Activated CD8-positive, alpha-beta T cell treated with anti-CD3 and anti-CD28 coated beads, Interleukin-2, amount 10 ng/mL, durations not matched to agents 7 days and 5 days (primary cell): ENCODE data around the gene FARP1. TPM values are rescaled to one million over a fixed set of nuclear protein-coding genes. Genes with fewer than 3 reads are reported as not detected.
"Not testable (repeated sequence)": the region's sequence is repeated elsewhere in the genome, so short reads cannot be mapped to it uniquely, and the experiment has no call there.

Experiments
- ATAC-seq: fragments of 150-1000 bp; cut with Tn5 transposase; one replicate; pipeline ENCODE4 v1.10.0; 2021; ENCODE audit warnings: moderate library complexity
- CTCF ChIA-PET: fragments of 350-600 bp; sonication (Branson Sonifier 250); formaldehyde crosslinking; loops from one replicate; lab custom pipeline; 2021; ENCODE audit warnings: antibody characterized with exemption; lab: Charles Lee
- POLR2A ChIA-PET: fragments of 350-600 bp; sonication (Branson Sonifier 250); formaldehyde crosslinking; loops from one replicate; lab custom pipeline; 2021; ENCODE audit warnings: antibody characterized with exemption; lab: Charles Lee
- DNase-seq: peaks from one replicate; pipeline ENCODE4 v3.0.0-alpha.2; 2020
- H3K27ac Mint-ChIP-seq: one replicate; pipeline ENCODE4 v1.8.0; 2021; ENCODE audit warnings: mild to moderate bottlenecking, mixed read lengths
- H3K27me3 Mint-ChIP-seq: one replicate; pipeline ENCODE4 v1.8.0; 2021; ENCODE audit warnings: low read depth, mixed read lengths
- H3K36me3 Mint-ChIP-seq: one replicate; pipeline ENCODE4 v1.8.0; 2021; ENCODE audit warnings: low read depth, mixed read lengths
- H3K4me1 Mint-ChIP-seq: one replicate; pipeline ENCODE4 v1.8.0; 2021; ENCODE audit warnings: low read depth, mixed read lengths
- H3K4me3 Mint-ChIP-seq: one replicate; pipeline ENCODE4 v1.8.0; 2021; ENCODE audit warnings: mild to moderate bottlenecking, mixed read lengths
- H3K9me3 Mint-ChIP-seq: one replicate; pipeline ENCODE4 v1.8.0; 2022; ENCODE audit warnings: mixed read lengths; ENCODE audit not compliant: insufficient read depth
- total RNA-seq, 2 experiments: library from RNA; stranded (reverse); gene quantifications; one replicate each; pipeline ENCODE4 v1.2.3, GENCODE V29; 2021

Gene FARP1
- total RNA-seq, 2 experiments from 2014 or later = 1.1 to 1.2 TPM

GRCh38 chr13:98405690-98406344, 262.9 kb downstream of the FARP1 start:
- no peak for ATAC-seq
- Mint-ChIP-seq H3K27ac (no peak overlapping the region), H3K4me1 (no peaks in the 10 kb centered on the region), H3K36me3 (no peaks in the 10 kb centered on the region), H3K27me3 (peaks cover 9% of the 10 kb centered on the region), H3K4me3 (no peak overlapping the region), H3K9me3 (no peaks in the 10 kb centered on the region)
- DNase-seq = no peak
- CTCF ChIA-PET = no interaction called here
- POLR2A ChIA-PET = no interaction called here

- peaks cover 9% of the 10 kb centered on the region for H3K27me3 Mint-ChIP-seq
- no peak overlapping the region for H3K4me3 Mint-ChIP-seq
- ChIA-PET CTCF (no interaction called here), POLR2A (no interaction called here)
- no peaks in the 10 kb centered on the region for H3K9me3 Mint-ChIP-seq
- no peaks in the 10 kb centered on the region for H3K4me1 Mint-ChIP-seq
- no peak for DNase-seq
- H3K36me3 Mint-ChIP-seq = no peaks in the 10 kb centered on the region
- ATAC-seq = no peak
- no peak overlapping the region for H3K27ac Mint-ChIP-seq
Measured at GRCh38 chr13:98406427-98406826, 263.5 kb downstream of the FARP1 start.

GRCh38 chr13:98406971-98407370, 264.1 kb downstream of the FARP1 start:
- DNase-seq = no peak
- Mint-ChIP-seq H3K4me3 (no peak overlapping the region), H3K4me1 (peaks cover 3% of the 10 kb centered on the region), H3K9me3 (no peaks in the 10 kb centered on the region), H3K36me3 (no peaks in the 10 kb centered on the region), H3K27me3 (peaks cover 11% of the 10 kb centered on the region), H3K27ac (no peak overlapping the region)
- ChIA-PET POLR2A (no interaction called here), CTCF (no interaction called here)
- ATAC-seq = no peak

GRCh38 chr13:98407575-98407974, 264.7 kb downstream of the FARP1 start:
- H3K4me3 Mint-ChIP-seq = no peak overlapping the region
- POLR2A ChIA-PET = no interaction called here
- H3K36me3 Mint-ChIP-seq = no peaks in the 10 kb centered on the region
- CTCF ChIA-PET = no interaction called here
- H3K4me1 Mint-ChIP-seq = peaks cover 9% of the 10 kb centered on the region
- H3K27ac Mint-ChIP-seq = no peak overlapping the region
- no peak for DNase-seq
- H3K9me3 Mint-ChIP-seq = no peaks in the 10 kb centered on the region
- H3K27me3 Mint-ChIP-seq = peaks cover 14% of the 10 kb centered on the region
- ATAC-seq = no peak

- Mint-ChIP-seq H3K9me3 (no peaks in the 10 kb centered on the region), H3K36me3 (no peaks in the 10 kb centered on the region), H3K4me1 (peaks cover 10% of the 10 kb centered on the region), H3K27me3 (peaks cover 16% of the 10 kb centered on the region), H3K27ac (no peak overlapping the region), H3K4me3 (no peak overlapping the region)
- DNase-seq (no peak), ATAC-seq (no peak)
- ChIA-PET CTCF (no interaction called here), POLR2A (no interaction called here)
Measured at GRCh38 chr13:98409281-98409680, 266.4 kb downstream of the FARP1 start.

- H3K36me3 Mint-ChIP-seq = no peaks in the 10 kb centered on the region
- POLR2A ChIA-PET = no interaction called here
- CTCF ChIA-PET = interaction anchor here (1.2 kb wide), 1 partner anchor 35 kb away, joined by 5 read pairs; no protein-coding TSS in a partner anchor
- no peak overlapping the region for H3K27ac Mint-ChIP-seq
- H3K4me1 Mint-ChIP-seq = peaks cover 10% of the 10 kb centered on the region
- no peak overlapping the region for H3K4me3 Mint-ChIP-seq
- DNase-seq (no peak), ATAC-seq (no peak)
- H3K9me3 Mint-ChIP-seq = no peaks in the 10 kb centered on the region
- peaks cover 12% of the 10 kb centered on the region for H3K27me3 Mint-ChIP-seq
Measured at GRCh38 chr13:98410612-98411011, 267.7 kb downstream of the FARP1 start.

GRCh38 chr13:98411013-98411412, 268.1 kb downstream of the FARP1 start:
- peak overlapping the region; percentile 12 for H3K4me3 Mint-ChIP-seq
- H3K4me1 Mint-ChIP-seq = peaks cover 10% of the 10 kb centered on the region
- CTCF ChIA-PET = no interaction called here

GRCh38 chr13:98411617-98412265, 268.8 kb downstream of the FARP1 start:
- no peaks in the 10 kb centered on the region for H3K36me3 Mint-ChIP-seq
- peaks cover 11% of the 10 kb centered on the region for H3K27me3 Mint-ChIP-seq
- peaks cover 10% of the 10 kb centered on the region for H3K4me1 Mint-ChIP-seq
- POLR2A ChIA-PET = no interaction called here
- H3K27ac Mint-ChIP-seq = peak overlapping the region; percentile 9
- ATAC-seq = no peak
- CTCF ChIA-PET = no interaction called here
- H3K4me3 Mint-ChIP-seq = peak overlapping the region; percentile 24
- no peak for DNase-seq
- H3K9me3 Mint-ChIP-seq = no peaks in the 10 kb centered on the region

More at GRCh38 chr13:98411013-98411412, 268.1 kb downstream of the FARP1 start:
- ATAC-seq (no peak), DNase-seq (no peak)
- Mint-ChIP-seq H3K9me3 (no peaks in the 10 kb centered on the region), H3K27ac (no peak overlapping the region), H3K36me3 (no peaks in the 10 kb centered on the region), H3K27me3 (peaks cover 12% of the 10 kb centered on the region)
- POLR2A ChIA-PET = no interaction called here

- ATAC-seq, H3K4me1 Mint-ChIP-seq, H3K9me3 Mint-ChIP-seq, POLR2A ChIA-PET, H3K36me3 Mint-ChIP-seq, CTCF ChIA-PET, DNase-seq, H3K27ac Mint-ChIP-seq, H3K4me3 Mint-ChIP-seq: not testable (repeated sequence)
- H3K27me3 Mint-ChIP-seq = peaks cover 12% of the 10 kb centered on the region
Measured at GRCh38 chr13:98413278-98413677, 270.4 kb downstream of the FARP1 start.

- peaks cover 10% of the 10 kb centered on the region for H3K4me1 Mint-ChIP-seq
- ATAC-seq (no peak), DNase-seq (no peak)
- peaks cover 12% of the 10 kb centered on the region for H3K27me3 Mint-ChIP-seq
- POLR2A ChIA-PET = no interaction called here
- no peak overlapping the region for H3K4me3 Mint-ChIP-seq
- no peak overlapping the region for H3K27ac Mint-ChIP-seq
- CTCF ChIA-PET = interaction anchor here (1.8 kb wide), 1 partner anchor 240 kb away, joined by 4 read pairs; no protein-coding TSS in a partner anchor
- H3K9me3 Mint-ChIP-seq = no peaks in the 10 kb centered on the region
- no peaks in the 10 kb centered on the region for H3K36me3 Mint-ChIP-seq
Measured at GRCh38 chr13:98413796-98414195, 270.9 kb downstream of the FARP1 start.

- POLR2A ChIA-PET = no interaction called here
- DNase-seq (no peak), ATAC-seq (no peak)
- H3K36me3 Mint-ChIP-seq = no peaks in the 10 kb centered on the region
- no peak overlapping the region for H3K27ac Mint-ChIP-seq
- H3K4me1 Mint-ChIP-seq = peaks cover 10% of the 10 kb centered on the region
- CTCF ChIA-PET = interaction anchor here (1.8 kb wide), 1 partner anchor 238 kb away, joined by 4 read pairs; no protein-coding TSS in a partner anchor
- no peak overlapping the region for H3K4me3 Mint-ChIP-seq
- peaks cover 12% of the 10 kb centered on the region for H3K27me3 Mint-ChIP-seq
- H3K9me3 Mint-ChIP-seq = no peaks in the 10 kb centered on the region
Measured at GRCh38 chr13:98415326-98416070, 272.6 kb downstream of the FARP1 start.

GRCh38 chr13:98416408-98416807, 273.5 kb downstream of the FARP1 start:
- Mint-ChIP-seq H3K4me1 (peaks cover 10% of the 10 kb centered on the region), H3K27ac (no peak overlapping the region), H3K27me3 (peaks cover 12% of the 10 kb centered on the region), H3K36me3 (no peaks in the 10 kb centered on the region), H3K4me3 (no peak overlapping the region), H3K9me3 (no peaks in the 10 kb centered on the region)
- ATAC-seq = no peak
- POLR2A ChIA-PET = interaction anchor here (0.6 kb wide), 1 partner anchor 152 kb away, joined by 3 read pairs; no protein-coding TSS in a partner anchor
- DNase-seq = no peak
- CTCF ChIA-PET = interaction anchor here (1.0 kb wide), 1 partner anchor 29 kb away, joined by 3 read pairs; no protein-coding TSS in a partner anchor
